Effector memory CD8-positive, alpha-beta T cell (primary cell): ENCODE measurements around the gene ANGPTL3.
"Not testable (repeated sequence)": the region's sequence is repeated elsewhere in the genome, so short reads cannot be mapped to it uniquely, and the experiment has no call there.

Experiments
- ATAC-seq: fragments of 150-1000 bp; cut with Tn5 transposase; replicated peaks from 2 replicates; pipeline ENCODE4 v1.10.0; 2021; ENCODE audit warnings: mild to moderate bottlenecking, moderate library complexity
- DNase-seq, 3 experiments: peaks; one replicate each; pipeline ENCODE4 v3.0.0; 2021
- H3K27ac Mint-ChIP-seq, 2 donors: one replicate each; pipeline ENCODE4 v1.8.0; 2022; ENCODE audit warnings: mild to moderate bottlenecking in 2 of 2, mixed read lengths in 2 of 2, moderate library complexity in 2 of 2
- H3K27me3 Mint-ChIP-seq, 2 donors: one replicate each; pipeline ENCODE4 v1.8.0; 2022; ENCODE audit warnings: mixed read lengths in 2 of 2
- H3K36me3 Mint-ChIP-seq: one replicate; pipeline ENCODE4 v1.8.0; 2022; ENCODE audit warnings: mild to moderate bottlenecking, moderate library complexity, mixed read lengths; ENCODE audit not compliant: insufficient read depth
- H3K4me1 Mint-ChIP-seq, 2 donors: one replicate each; pipeline ENCODE4 v1.8.0; 2022; ENCODE audit warnings: low read depth in 2 of 2, mixed read lengths in 2 of 2
- H3K4me3 Mint-ChIP-seq, 2 donors: one replicate each; pipeline ENCODE4 v1.8.0; 2022; ENCODE audit warnings: mild to moderate bottlenecking in 2 of 2, mixed read lengths in 2 of 2, moderate library complexity in 2 of 2
- H3K9me3 Mint-ChIP-seq, 2 donors: one replicate each; pipeline ENCODE4 v1.8.0; 2022; ENCODE audit warnings: mixed read lengths in 2 of 2

ANGPTL3 gene

GRCh38 chr1:62595647-62596046 is 1.7 kb upstream of the ANGPTL3 start:
- DNase-seq (no peak), ATAC-seq (no peak)
- Mint-ChIP-seq H3K4me1 (no peaks in the 10 kb centered on the region), H3K27ac (peak overlapping the region in 1 of 2 donors; percentile 54), H3K9me3 (no peaks in the 10 kb centered on the region), H3K27me3 (no peaks in the 10 kb centered on the region), H3K36me3 (peaks cover 2% of the 10 kb centered on the region), H3K4me3 (no peak overlapping the region)

- ATAC-seq (no peak), DNase-seq (no peak)
- Mint-ChIP-seq H3K9me3 (no peaks in the 10 kb centered on the region), H3K36me3 (no peaks in the 10 kb centered on the region), H3K27ac (no peak overlapping the region), H3K4me1 (no peaks in the 10 kb centered on the region), H3K27me3 (no peaks in the 10 kb centered on the region), H3K4me3 (no peak overlapping the region)
Observed at GRCh38 chr1:62599044-62599443, 1.7 kb downstream of the ANGPTL3 start.

GRCh38 chr1:62601457-62601856 is 4.1 kb downstream of the ANGPTL3 start:
- no peaks in the 10 kb centered on the region for H3K27me3 Mint-ChIP-seq

GRCh38 chr1:62608905-62609304 is 11.6 kb downstream of the ANGPTL3 start:
- no peak overlapping the region for H3K27ac Mint-ChIP-seq
- H3K27me3 Mint-ChIP-seq, result no peaks in the 10 kb centered on the region
- no peak for ATAC-seq
- H3K36me3 Mint-ChIP-seq, result peaks cover 4% of the 10 kb centered on the region
- no peaks in the 10 kb centered on the region for H3K4me1 Mint-ChIP-seq
- no peak overlapping the region for H3K4me3 Mint-ChIP-seq
- no peaks in the 10 kb centered on the region for H3K9me3 Mint-ChIP-seq
- no peak for DNase-seq

More at GRCh38 chr1:62601457-62601856, 4.1 kb downstream of the ANGPTL3 start:
- Mint-ChIP-seq H3K4me1 (no peaks in the 10 kb centered on the region), H3K4me3 (no peak overlapping the region), H3K27ac (no peak overlapping the region), H3K36me3 (no peaks in the 10 kb centered on the region), H3K9me3 (no peaks in the 10 kb centered on the region)
- no peak for ATAC-seq
- DNase-seq, result no peak

- H3K36me3 Mint-ChIP-seq, H3K27me3 Mint-ChIP-seq, ATAC-seq: not testable (repeated sequence)
Observed at GRCh38 chr1:62610588-62610987, 13.3 kb downstream of the ANGPTL3 start.

GRCh38 chr1:62612770-62613169 is 15.4 kb downstream of the ANGPTL3 start:
- DNase-seq (no peak), ATAC-seq (no peak)
- no peaks in the 10 kb centered on the region for H3K9me3 Mint-ChIP-seq
- H3K27ac Mint-ChIP-seq, result no peak overlapping the region
- H3K36me3 Mint-ChIP-seq, result peaks cover 4% of the 10 kb centered on the region
- H3K4me1 Mint-ChIP-seq, result no peaks in the 10 kb centered on the region
- H3K4me3 Mint-ChIP-seq, result no peak overlapping the region
- no peaks in the 10 kb centered on the region for H3K27me3 Mint-ChIP-seq

More at GRCh38 chr1:62610588-62610987, 13.3 kb downstream of the ANGPTL3 start:
- not testable (repeated sequence) for DNase-seq, H3K9me3 Mint-ChIP-seq, H3K4me1 Mint-ChIP-seq, H3K4me3 Mint-ChIP-seq, H3K27ac Mint-ChIP-seq

GRCh38 chr1:62613325-62613727 is 16.0 kb downstream of the ANGPTL3 start:
- no peak overlapping the region for H3K4me3 Mint-ChIP-seq

GRCh38 chr1:62613890-62614289 is 16.6 kb downstream of the ANGPTL3 start:
- H3K4me1 Mint-ChIP-seq, result no peaks in the 10 kb centered on the region
- no peak overlapping the region for H3K4me3 Mint-ChIP-seq
- no peaks in the 10 kb centered on the region for H3K9me3 Mint-ChIP-seq
- H3K27me3 Mint-ChIP-seq, result no peaks in the 10 kb centered on the region
- H3K36me3 Mint-ChIP-seq, result peaks cover 7% of the 10 kb centered on the region
- no peak for ATAC-seq
- DNase-seq, result no peak
- no peak overlapping the region for H3K27ac Mint-ChIP-seq

More at GRCh38 chr1:62613325-62613727, 16.0 kb downstream of the ANGPTL3 start:
- DNase-seq, result no peak
- Mint-ChIP-seq H3K4me1 (no peaks in the 10 kb centered on the region), H3K27me3 (no peaks in the 10 kb centered on the region), H3K36me3 (peaks cover 4% of the 10 kb centered on the region), H3K9me3 (no peaks in the 10 kb centered on the region), H3K27ac (no peak overlapping the region)
- ATAC-seq, result no peak

GRCh38 chr1:62621907-62622306 is 24.6 kb downstream of the ANGPTL3 start:
- no peak overlapping the region for H3K27ac Mint-ChIP-seq
- no peak for DNase-seq
- no peaks in the 10 kb centered on the region for H3K4me1 Mint-ChIP-seq
- no peak overlapping the region for H3K4me3 Mint-ChIP-seq
- no peak for ATAC-seq
- no peaks in the 10 kb centered on the region for H3K9me3 Mint-ChIP-seq
- no peaks in the 10 kb centered on the region for H3K27me3 Mint-ChIP-seq
- peaks cover 3% of the 10 kb centered on the region for H3K36me3 Mint-ChIP-seq

GRCh38 chr1:62625415-62625814 is 28.1 kb downstream of the ANGPTL3 start:
- ATAC-seq (no peak), DNase-seq (no peak)
- Mint-ChIP-seq H3K4me3 (no peak overlapping the region), H3K9me3 (no peaks in the 10 kb centered on the region), H3K36me3 (no peaks in the 10 kb centered on the region), H3K4me1 (no peaks in the 10 kb centered on the region), H3K27me3 (no peaks in the 10 kb centered on the region), H3K27ac (no peak overlapping the region)

GRCh38 chr1:62628506-62628905 is 31.2 kb downstream of the ANGPTL3 start:
- DNase-seq, result no peak
- Mint-ChIP-seq H3K4me3 (no peak overlapping the region), H3K27ac (no peak overlapping the region), H3K36me3 (peaks cover 11% of the 10 kb centered on the region), H3K27me3 (no peaks in the 10 kb centered on the region), H3K9me3 (no peaks in the 10 kb centered on the region), H3K4me1 (no peaks in the 10 kb centered on the region)
- no peak for ATAC-seq

- H3K27ac Mint-ChIP-seq, result no peak overlapping the region
- H3K27me3 Mint-ChIP-seq, result no peaks in the 10 kb centered on the region
- no peaks in the 10 kb centered on the region for H3K4me1 Mint-ChIP-seq
- no peak overlapping the region for H3K4me3 Mint-ChIP-seq
- H3K9me3 Mint-ChIP-seq, result no peaks in the 10 kb centered on the region
- DNase-seq, result no peak
- no peak for ATAC-seq
- peaks cover 3% of the 10 kb centered on the region for H3K36me3 Mint-ChIP-seq
Observed at GRCh38 chr1:62637392-62638105, 40.2 kb downstream of the ANGPTL3 start.

GRCh38 chr1:62643283-62643682 is 46.0 kb downstream of the ANGPTL3 start:
- no peaks in the 10 kb centered on the region for H3K9me3 Mint-ChIP-seq
- ATAC-seq, result no peak
- DNase-seq, result no peak
- H3K4me3 Mint-ChIP-seq, result no peak overlapping the region
- H3K27me3 Mint-ChIP-seq, result no peaks in the 10 kb centered on the region
- H3K36me3 Mint-ChIP-seq, result no peaks in the 10 kb centered on the region
- H3K27ac Mint-ChIP-seq, result no peak overlapping the region
- no peaks in the 10 kb centered on the region for H3K4me1 Mint-ChIP-seq

GRCh38 chr1:62652387-62652786 is 55.1 kb downstream of the ANGPTL3 start:
- ATAC-seq (no peak), DNase-seq (no peak)
- Mint-ChIP-seq H3K4me3 (no peak overlapping the region), H3K4me1 (peaks cover 0 to 4% of the 10 kb centered on the region in 2 donors), H3K27me3 (no peaks in the 10 kb centered on the region), H3K9me3 (no peaks in the 10 kb centered on the region), H3K36me3 (no peaks in the 10 kb centered on the region), H3K27ac (peak overlapping the region in 1 of 2 donors; percentile 44)
